HG03039 (cell line): ENCODE measurements around the gene FOXC2.

ENCODE experiments used
- ATAC-seq: cut with Tn5 transposase; IDR thresholded peaks from one replicate; pipeline ENCODE4 v1.9.1; 2021; ENCODE audit warnings: mild to moderate bottlenecking, moderate library complexity; ENCODE audit not compliant: unreplicated experiment

The FOXC2 gene

GRCh38 chr16:86555704-86556075 is 10.9 kb upstream of the FOXC2 start:
- ATAC-seq, result no peak

GRCh38 chr16:86556576-86556975 is 10.1 kb upstream of the FOXC2 start:
- no peak for ATAC-seq

GRCh38 chr16:86557587-86557986 is 9.0 kb upstream of the FOXC2 start:
- no peak for ATAC-seq

GRCh38 chr16:86558355-86559193 is 8.1 kb upstream of the FOXC2 start:
- ATAC-seq, result no peak

- no peak for ATAC-seq
Observed at GRCh38 chr16:86559802-86560305, 6.8 kb upstream of the FOXC2 start.

GRCh38 chr16:86562356-86562755 is 4.3 kb upstream of the FOXC2 start:
- no peak for ATAC-seq

GRCh38 chr16:86563469-86564345 is 2.9 kb upstream of the FOXC2 start:
- no peak for ATAC-seq

GRCh38 chr16:86565181-86565631 is 1.4 kb upstream of the FOXC2 start:
- no peak for ATAC-seq

GRCh38 chr16:86565644-86566511 is 751 bp upstream of the FOXC2 start:
- ATAC-seq, result no peak

GRCh38 chr16:86566966-86567700 is 504 bp downstream of the FOXC2 start:
- ATAC-seq, result no peak

GRCh38 chr16:86567701-86568581 is 1.3 kb downstream of the FOXC2 start:
- no peak for ATAC-seq

GRCh38 chr16:86568677-86569623 is 2.3 kb downstream of the FOXC2 start:
- ATAC-seq, result no peak

- no peak for ATAC-seq
Observed at GRCh38 chr16:86569701-86570447, 3.2 kb downstream of the FOXC2 start.

- no peak for ATAC-seq
Observed at GRCh38 chr16:86570558-86571529, 4.2 kb downstream of the FOXC2 start.

GRCh38 chr16:86571530-86571915 is 4.9 kb downstream of the FOXC2 start:
- ATAC-seq, result no peak

GRCh38 chr16:86572041-86572521 is 5.5 kb downstream of the FOXC2 start:
- no peak for ATAC-seq
